B cell (primary cell): Measurements from ENCODE around the gene EIF3L. TPM values are rescaled to one million over a fixed set of nuclear protein-coding genes. Genes with fewer than 3 reads are reported as not detected.

Source experiments
- ATAC-seq: fragments of 200-7000 bp; cut with Tn5 transposase; one replicate; pipeline ENCODE4 v1.10.0; 2021; ENCODE audit warnings: low read depth, mild to moderate bottlenecking, moderate number of reproducible peaks, moderate library complexity
- CTCF ChIA-PET: fragments of 350-600 bp; sonication (Branson Sonifier 250); formaldehyde crosslinking; loops from one replicate; lab custom pipeline; 2021; ENCODE audit warnings: antibody characterized with exemption, inconsistent platforms; lab: Charles Lee
- POLR2A ChIA-PET: fragments of 350-600 bp; sonication (Branson Sonifier 250); formaldehyde crosslinking; loops from one replicate; lab custom pipeline; 2021; ENCODE audit warnings: antibody characterized with exemption; lab: Charles Lee
- DNase-seq: peaks from one replicate; pipeline ENCODE4 v3.0.0; 2013
- H2AFZ ChIP-seq: 2 replicates; pipeline ENCODE4 v1.6.1; 2012; ENCODE audit warnings: mild to moderate bottlenecking, low read depth, low read length; ENCODE audit not compliant: insufficient read depth, poor library complexity, severe bottlenecking
- H3K27ac ChIP-seq, 2 donors: 1 replicate in 1 of 2; 2 replicates in 1 of 2; pipeline ENCODE4 v1.5.1; 2012 to 2013; ENCODE audit warnings: low read length in 2 of 2, mild to moderate bottlenecking in 2 of 2, moderate library complexity in 1 of 2
- H3K27me3 ChIP-seq, 4 experiments: fragments of 200-600 bp in 1 of 4; sonication (generic) in 1 of 4; replicated peaks in 1 of 4; 1 replicate in 2 of 4; 2 replicates in 2 of 4; pipeline versions ENCODE4 v1.6.1 to v1.7.0; 2013 to 2016; ENCODE audit warnings: low read length in 3 of 4, mild to moderate bottlenecking in 2 of 4, mixed read lengths in 1 of 4, moderate library complexity in 1 of 4; ENCODE audit not compliant: insufficient read depth in 4 of 4, control insufficient read depth in 3 of 4; ENCODE audit errors: control extremely low read depth in 1 of 4
- H3K36me3 ChIP-seq, 2 experiments: replicated peaks in 1 of 2; 1 replicate in 1 of 2; 2 replicates in 1 of 2; pipeline versions ENCODE4 v1.6.1 to v1.7.1; 2013; ENCODE audit warnings: low read length in 1 of 2; ENCODE audit not compliant: insufficient read depth in 2 of 2, control insufficient read depth in 1 of 2; ENCODE audit errors: control extremely low read depth in 1 of 2, extremely low read depth in 1 of 2
- H3K4me1 ChIP-seq, 2 donors: fragments of 200-600 bp in 1 of 2; sonication (generic) in 1 of 2; 1 replicate in 1 of 2; 2 replicates in 1 of 2; pipeline versions ENCODE4 v1.5.1 to v1.6.1; 2013 to 2017; ENCODE audit warnings: low read length in 2 of 2; ENCODE audit not compliant: control insufficient read depth in 2 of 2, insufficient read depth in 2 of 2
- H3K4me2 ChIP-seq: replicated peaks from 2 replicates; pipeline ENCODE3; 2012; ENCODE audit warnings: mild to moderate bottlenecking, low read depth, low read length; ENCODE audit not compliant: poor library complexity, severe bottlenecking
- H3K4me3 ChIP-seq, 5 experiments: fragments of 200-600 bp in 1 of 5; sonication (generic) in 1 of 5; 1 replicate in 3 of 5; 2 replicates in 2 of 5; pipeline versions ENCODE4 v1.5.1 to v1.7.0; 2011 to 2016; ENCODE audit warnings: low read length in 4 of 5, mild to moderate bottlenecking in 4 of 5, low read depth in 2 of 5, control low read depth in 1 of 5, moderate library complexity in 1 of 5; ENCODE audit not compliant: insufficient read depth in 1 of 5; ENCODE audit errors: control extremely low read depth in 1 of 5, extremely low read depth in 1 of 5
- H3K79me2 ChIP-seq: fragments of 200-600 bp; sonication (generic); one replicate; pipeline ENCODE4 v1.6.0; 2016; ENCODE audit warnings: low read length; ENCODE audit not compliant: control insufficient read depth, insufficient read depth
- H3K9ac ChIP-seq: fragments of 200-600 bp; sonication (generic); 2 replicates; pipeline ENCODE4 v1.6.1; 2017; ENCODE audit warnings: mild to moderate bottlenecking, low read length, moderate library complexity
- H3K9me3 ChIP-seq, 3 donors: one replicate each; pipeline versions ENCODE4 v1.6.1 to v1.7.1; 2013; ENCODE audit warnings: low read length in 2 of 3; ENCODE audit not compliant: control insufficient read depth in 2 of 3, insufficient read depth in 1 of 3; ENCODE audit errors: control extremely low read depth in 1 of 3
- H4K20me1 ChIP-seq: 2 replicates; pipeline ENCODE4 v1.6.0; 2012; ENCODE audit warnings: mild to moderate bottlenecking, low read length; ENCODE audit not compliant: insufficient read depth, control insufficient read depth, poor library complexity, severe bottlenecking
- H3K27ac Mint-ChIP-seq: one replicate; pipeline ENCODE4 v1.8.0; 2021; ENCODE audit warnings: mixed read lengths
- H3K27me3 Mint-ChIP-seq: one replicate; pipeline ENCODE4 v1.8.0; 2021; ENCODE audit warnings: mixed read lengths
- H3K4me1 Mint-ChIP-seq: one replicate; pipeline ENCODE4 v1.8.0; 2021; ENCODE audit warnings: mixed read lengths
- H3K4me3 Mint-ChIP-seq: one replicate; pipeline ENCODE4 v1.8.0; 2021; ENCODE audit warnings: mixed read lengths
- H3K9me3 Mint-ChIP-seq: one replicate; pipeline ENCODE4 v1.8.0; 2022; ENCODE audit warnings: mixed read lengths; ENCODE audit not compliant: insufficient read depth
- CTCF ChIP-seq: fragments of 200-600 bp; IDR thresholded peaks from one replicate; pipeline ENCODE4 v1.8.0; 2022; ENCODE audit warnings: antibody characterized with exemption, mild to moderate bottlenecking
- EZH2 ChIP-seq: IDR thresholded peaks from 2 replicates; pipeline ENCODE4 v1.6.1; 2012; ENCODE audit warnings: borderline replicate concordance, low read depth, mild to moderate bottlenecking, moderate library complexity, low read length; ENCODE audit not compliant: insufficient read depth, poor library complexity, severe bottlenecking
- WGBS: methylation state at CpG from one replicate; pipeline ENCODE4 v1.1.5; 2013; ENCODE audit warnings: missing lambda C conversion rate; ENCODE audit not compliant: insufficient coverage; 5-methylcytosine and 5-hydroxymethylcytosine counted together
- intact Hi-C: fragments of 100-400 bp; cut with micrococcal nuclease; formaldehyde crosslinking; loops from one replicate; pipeline ENCODE4 v1.10.0; 2022
- polyA plus RNA-seq: library from polyadenylated mRNA; depleted of rRNA; stranded (reverse); fragments of >200 nt; gene quantifications from 2 replicates; pipeline ENCODE4 v1.2.3, GENCODE V29; 2012
- total RNA-seq, 2 donors: library from RNA; stranded (reverse); fragments of 120-200 nt in 1 of 2; gene quantifications; 1 replicate in 1 of 2; 2 replicates in 1 of 2; pipeline versions ENCODE4 v1.2.3 to v1.2.4, GENCODE V29; 2013 to 2022

Gene EIF3L
- total and polyA plus RNA-seq, 2 donors (not counting 1 experiment from before 2014, with no cell fraction given) = 430 to 560 TPM

GRCh38 chr22:37932401-37932800, 83.2 kb downstream of the EIF3L start:
- H3K27me3 ChIP-seq = no peaks in the 10 kb centered on the region
- no peak overlapping the region for H3K4me3 ChIP-seq
- no peak overlapping the region for H3K4me2 ChIP-seq
- Mint-ChIP-seq H3K27ac (no peak overlapping the region), H3K9me3 (no peaks in the 10 kb centered on the region), H3K4me1 (peaks cover 19% of the 10 kb centered on the region), H3K27me3 (no peaks in the 10 kb centered on the region), H3K4me3 (no peak overlapping the region)
- TF ChIP-seq CTCF (no peak), EZH2 (no peak)
- no peak overlapping the region for H3K27ac ChIP-seq
- H3K36me3 ChIP-seq = peaks cover 0 to 38% of the 10 kb centered on the region in 2 experiments
- ChIA-PET POLR2A (interaction anchor here (0.5 to 0.6 kb wide), 3 partner anchors 13 to 299 kb away, joined by 3 to 9 read pairs (median 7); no protein-coding TSS in a partner anchor), CTCF (interaction anchor here (1.0 to 4.7 kb wide), 5 partner anchors 27 to 114 kb away, joined by 3 to 28 read pairs (median 8); partner anchors contain the start of gene MICALL1)
- peaks cover 3% of the 10 kb centered on the region for H3K79me2 ChIP-seq
- peaks cover 3 to 12% of the 10 kb centered on the region in 2 donors for H3K4me1 ChIP-seq
- H2AFZ ChIP-seq = no peak overlapping the region
- intact Hi-C loops = loop anchor here (5.0 kb wide), 1 partner anchor 35 kb away; no protein-coding TSS in a partner anchor
- H4K20me1 ChIP-seq = peaks cover 11% of the 10 kb centered on the region
- 94% methylated on average over 10 of the region's 10 CpGs for WGBS
- no peaks in the 10 kb centered on the region for H3K9me3 ChIP-seq
- H3K9ac ChIP-seq = no peak overlapping the region
- ATAC-seq (no peak), DNase-seq (no peak)

DNA sequence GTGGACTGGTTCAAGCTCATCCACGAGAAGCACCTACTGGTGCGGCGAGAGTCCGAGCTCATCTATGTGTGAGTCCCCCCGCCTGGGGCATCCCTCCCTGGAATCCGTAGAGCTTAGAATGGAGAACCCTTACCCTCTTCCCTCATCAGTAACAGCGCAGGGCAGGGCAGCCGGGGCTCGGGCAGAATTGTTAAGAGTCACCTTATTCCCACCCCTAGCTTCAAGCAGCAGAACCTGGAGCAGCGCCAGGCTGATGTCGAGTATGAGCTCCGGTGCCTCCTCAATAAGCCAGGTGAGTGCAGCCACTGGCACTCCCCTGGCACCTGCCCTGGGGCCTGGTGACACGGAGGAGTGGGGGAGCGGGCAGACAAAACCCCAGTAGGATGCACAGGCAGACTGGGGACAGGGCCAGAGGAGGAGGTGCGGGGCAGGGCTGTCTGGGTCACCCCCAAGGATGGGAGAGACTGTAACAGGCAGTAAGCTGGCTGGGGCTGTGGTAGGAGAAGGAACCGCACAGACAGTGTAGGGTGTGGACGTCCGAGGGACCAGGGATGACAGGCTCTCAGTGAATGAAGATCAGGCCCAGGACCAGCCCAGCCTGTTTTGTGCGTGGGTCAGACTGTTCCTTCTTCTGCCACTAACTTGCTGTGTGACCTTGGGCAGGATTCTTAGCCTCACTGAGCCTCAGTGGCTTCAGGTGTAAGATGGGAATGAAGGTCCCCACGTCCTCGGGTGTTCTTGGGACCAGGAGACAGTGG, 83.8 kb downstream of the EIF3L start:
- Histone ChIP-seq H3K4me3 (no peak overlapping the region), H3K36me3 (peaks cover 0 to 41% of the 10 kb centered on the region in 2 experiments), H3K79me2 (peaks cover 3% of the 10 kb centered on the region), H3K27ac (no peak overlapping the region), H2AFZ (no peak overlapping the region), H3K27me3 (no peaks in the 10 kb centered on the region), H3K4me2 (no peak overlapping the region), H3K4me1 (peaks cover 3 to 12% of the 10 kb centered on the region in 2 donors), H3K9me3 (no peaks in the 10 kb centered on the region), H3K9ac (no peak overlapping the region), H4K20me1 (peaks cover 11% of the 10 kb centered on the region)
- peaks cover 19% of the 10 kb centered on the region for H3K4me1 Mint-ChIP-seq
- TF ChIP-seq EZH2 = no peak
- TF ChIP-seq CTCF = no peak
- H3K9me3 Mint-ChIP-seq = no peaks in the 10 kb centered on the region
- H3K4me3 Mint-ChIP-seq = no peak overlapping the region
- CTCF ChIA-PET = interaction anchor here (1.0 to 4.7 kb wide), 6 partner anchors 21 to 115 kb away, joined by 3 to 28 read pairs (median 6); partner anchors contain the start of genes C22orf23, MICALL1 and POLR2F
- DNase-seq = no peak
- H3K27ac Mint-ChIP-seq = no peak overlapping the region
- POLR2A ChIA-PET = interaction anchor here (0.5 to 0.6 kb wide), 2 partner anchors 17 to 299 kb away, joined by 3 to 7 read pairs; no protein-coding TSS in a partner anchor
- intact Hi-C loops = loop anchor here (5.0 kb wide), 1 partner anchor 36 kb away; no protein-coding TSS in a partner anchor
- ATAC-seq = no peak
- H3K27me3 Mint-ChIP-seq = no peaks in the 10 kb centered on the region
- WGBS = 97% methylated on average over 21 of the region's 21 CpGs
